Placental epithelial cell (primary cell): ENCODE data around the gene FRMD3. TPM values are rescaled to one million over a fixed set of nuclear protein-coding genes. Genes with fewer than 3 reads are reported as not detected.

Source experiments
- small RNA-seq: library from RNA; depleted of rRNA; stranded (forward); fragments of <200 nt; gene quantifications from one replicate; pipeline ENCODE3, GENCODE V24; 2012
- total RNA-seq: library from RNA; depleted of rRNA; stranded (reverse); fragments of >200 nt; gene quantifications from 2 replicates; pipeline ENCODE4 v1.2.3, GENCODE V29; 2012

FRMD3 gene
- under 0.01 and 0.98 TPM in 2 replicates for total RNA-seq

GRCh38 chr9:83538172-83538889, at the start of gene FRMD3:
FRMD3 (minus strand) TSS chr9:83538401; CDS start chr9:83538231, 170 bp downstream.

Small RNAs within 50 kb of the gene (small RNA-seq; reads per million reads assigned to genes)
- gene AL137847.3 (not detected), gene RN7SKP242 (not detected), gene RNU4-29P (not detected)

Other genes starting within 250 kb of the FRMD3 start
- 2.9 and 3.5 TPM in 2 replicates for gene IDNK, start 84.7 kb upstream of the FRMD3 start, total RNA-seq
- 53.8 and 105 TPM in 2 replicates for gene UBQLN1, start 169.6 kb upstream of the FRMD3 start, total RNA-seq